CD4-positive, alpha-beta memory T cell (primary cell): ENCODE results near the gene CCDC13. TPM values are rescaled to one million over a fixed set of nuclear protein-coding genes. Genes with fewer than 3 reads are reported as not detected.
"Not testable (repeated sequence)": the region's sequence is repeated elsewhere in the genome, so short reads cannot be mapped to it uniquely, and the experiment has no call there.

Experiments
- CTCF ChIA-PET: fragments of 350-600 bp; sonication (Branson Sonifier 250); formaldehyde crosslinking; loops from one replicate; lab custom pipeline; 2021; ENCODE audit warnings: inconsistent platforms; ENCODE audit not compliant: partially characterized antibody; lab: Charles Lee
- POLR2A ChIA-PET: fragments of 350-600 bp; sonication (Branson Sonifier 250); formaldehyde crosslinking; loops from one replicate; lab custom pipeline; 2021; ENCODE audit not compliant: partially characterized antibody; lab: Charles Lee
- DNase-seq, 5 donors: peaks; one replicate each; pipeline versions ENCODE4 v3.0.0 to v3.0.0-alpha.2; 2020 to 2022; ENCODE audit warnings: mixed read lengths in 1 of 5
- H3K27ac ChIP-seq: one replicate; pipeline ENCODE4 v1.7.0; 2013; ENCODE audit warnings: low read depth, low read length
- H3K27me3 ChIP-seq: 2 replicates; pipeline ENCODE4 v1.7.0; 2013; ENCODE audit warnings: mild to moderate bottlenecking, low read length, moderate library complexity; ENCODE audit not compliant: insufficient read depth
- H3K36me3 ChIP-seq: 2 replicates; pipeline ENCODE4 v1.7.0; 2013; ENCODE audit warnings: mild to moderate bottlenecking, low read length, moderate library complexity; ENCODE audit not compliant: insufficient read depth
- H3K4me1 ChIP-seq: 2 replicates; pipeline ENCODE4 v1.7.0; 2013; ENCODE audit warnings: mild to moderate bottlenecking, low read length, moderate library complexity; ENCODE audit not compliant: insufficient read depth
- H3K4me3 ChIP-seq, 2 donors: one replicate each; pipeline ENCODE4 v1.7.0; 2013; ENCODE audit warnings: low read length in 2 of 2, mild to moderate bottlenecking in 1 of 2
- H3K9me3 ChIP-seq, 2 donors: one replicate each; pipeline ENCODE4 v1.7.0; 2013; ENCODE audit warnings: low read length in 2 of 2, control low read depth in 1 of 2; ENCODE audit not compliant: control insufficient read depth in 1 of 2
- H3K27ac Mint-ChIP-seq, 7 donors: one replicate each; pipeline ENCODE4 v1.8.0; 2020 to 2021; ENCODE audit warnings: mixed read lengths in 7 of 7, mild to moderate bottlenecking in 6 of 7, inconsistent platforms in 3 of 7, moderate library complexity in 3 of 7
- H3K27me3 Mint-ChIP-seq, 2 donors: one replicate each; pipeline ENCODE4 v1.8.0; 2020 to 2021; ENCODE audit warnings: mixed read lengths in 2 of 2
- H3K36me3 Mint-ChIP-seq, 2 donors: one replicate each; pipeline ENCODE4 v1.8.0; 2020 to 2021; ENCODE audit warnings: mixed read lengths in 2 of 2, inconsistent platforms in 1 of 2, mild to moderate bottlenecking in 1 of 2
- H3K4me1 Mint-ChIP-seq, 4 donors: one replicate each; pipeline ENCODE4 v1.8.0; 2020 to 2021; ENCODE audit warnings: mixed read lengths in 4 of 4, mild to moderate bottlenecking in 1 of 4
- H3K4me3 Mint-ChIP-seq, 8 donors: one replicate each; pipeline ENCODE4 v1.8.0; 2020 to 2021; ENCODE audit warnings: mixed read lengths in 8 of 8, mild to moderate bottlenecking in 7 of 8, moderate library complexity in 6 of 8, inconsistent platforms in 3 of 8
- H3K9me3 Mint-ChIP-seq, 8 donors: one replicate each; pipeline ENCODE4 v1.8.0; 2020 to 2021; ENCODE audit warnings: mixed read lengths in 8 of 8, mild to moderate bottlenecking in 5 of 8, inconsistent platforms in 3 of 8, moderate library complexity in 1 of 8
- intact Hi-C: fragments of 100-400 bp; cut with micrococcal nuclease; formaldehyde crosslinking; loops from one replicate; pipeline ENCODE4 v1.15.1; 2023
- polyA plus RNA-seq, 2 donors: library from polyadenylated mRNA; unstranded; fragments of 300-500 nt; fragmentation: Illumina TruSeq; gene quantifications; one replicate each; pipeline ENCODE4 v1.2.3, GENCODE V29; 2021
- total RNA-seq, 2 experiments: library from RNA; stranded (reverse); gene quantifications; one replicate each; pipeline ENCODE4 v1.2.3, GENCODE V29; 2021

The CCDC13 gene
- total and polyA plus RNA-seq, 4 experiments from 2014 or later: 0.15 to 0.96 (median 0.49) TPM

- H3K27me3 Mint-ChIP-seq, POLR2A ChIA-PET: not testable (repeated sequence)
Observed at GRCh38 chr3:42811118-42811883, 38.2 kb upstream of the CCDC13 start.

DNA sequence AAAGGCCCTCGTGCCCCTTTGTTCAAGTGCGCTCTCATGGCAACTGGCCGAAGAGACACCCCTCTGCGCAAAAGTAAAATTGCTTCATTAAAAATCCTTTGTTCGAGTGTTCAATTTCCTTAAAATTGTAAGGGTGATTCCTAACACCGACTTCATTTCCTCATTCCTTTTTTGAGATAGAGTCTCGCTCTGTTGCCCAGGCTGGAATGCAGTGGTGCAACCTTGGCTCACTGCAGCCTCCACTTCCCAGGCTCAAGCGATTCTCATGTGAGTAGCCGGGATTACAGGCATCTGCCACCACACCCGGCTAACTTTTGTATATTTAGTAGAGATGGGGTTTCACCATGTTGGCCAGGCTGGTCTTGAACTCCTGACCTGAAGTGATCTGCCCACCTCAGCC lies 37.7 kb upstream of the CCDC13 start:
- H3K36me3 Mint-ChIP-seq, H3K27ac ChIP-seq, H3K4me1 Mint-ChIP-seq, intact Hi-C loops, H3K4me3 Mint-ChIP-seq, H3K9me3 ChIP-seq, H3K4me1 ChIP-seq, H3K4me3 ChIP-seq, H3K36me3 ChIP-seq, H3K9me3 Mint-ChIP-seq, H3K27ac Mint-ChIP-seq, H3K27me3 ChIP-seq, H3K27me3 Mint-ChIP-seq, POLR2A ChIA-PET, CTCF ChIA-PET, DNase-seq: not testable (repeated sequence)

More at GRCh38 chr3:42811118-42811883, 38.2 kb upstream of the CCDC13 start:
- H3K4me1 Mint-ChIP-seq, H3K4me1 ChIP-seq, H3K9me3 ChIP-seq, intact Hi-C loops, H3K4me3 ChIP-seq, H3K27me3 ChIP-seq, CTCF ChIA-PET, H3K9me3 Mint-ChIP-seq, H3K27ac ChIP-seq, H3K36me3 Mint-ChIP-seq, H3K36me3 ChIP-seq, DNase-seq, H3K4me3 Mint-ChIP-seq, H3K27ac Mint-ChIP-seq: not testable (repeated sequence)

DNA sequence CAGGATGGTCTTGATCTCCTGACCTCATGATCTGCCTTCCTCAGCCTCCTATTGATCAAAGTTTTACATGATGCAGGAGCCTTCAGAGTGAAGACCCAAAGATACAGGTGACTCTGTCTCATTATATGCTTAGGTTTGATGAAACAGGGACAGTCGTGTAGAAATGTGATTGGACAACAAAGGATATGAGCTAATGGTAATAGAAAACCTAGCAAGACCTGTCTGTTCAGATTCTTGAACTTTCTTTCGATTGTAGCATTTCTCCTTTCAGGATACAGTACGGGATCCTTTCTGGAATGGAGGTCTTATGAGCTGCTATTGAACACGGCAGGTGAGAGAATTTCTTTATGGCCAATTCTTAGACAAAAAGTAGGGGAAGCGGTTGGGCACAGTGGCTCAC lies 36.1 kb upstream of the CCDC13 start, which contains the start of gene ACKR2:
TSS of gene ACKR2 (plus strand) at position 244 of the 400 bp plus-strand sequence. CDS start 55,058 bp downstream, outside the sequence.
- POLR2A ChIA-PET: no interaction called here
- Histone ChIP-seq H3K36me3 (no peaks in the 10 kb centered on the region), H3K27ac (no peak within 1 kb of the TSS), H3K27me3 (no peaks in the 10 kb centered on the region), H3K4me3 (no peak within 1 kb of the TSS), H3K9me3 (no peaks in the 10 kb centered on the region), H3K4me1 (peaks cover 6% of the 10 kb centered on the region)
- DNase-seq: no peak
- H3K27ac Mint-ChIP-seq: peak within 1 kb of the TSS in 1 of 7 donors; percentile 1
- H3K4me1 Mint-ChIP-seq: peaks cover under 1 to 17% (median 5%) of the 10 kb centered on the region in 4 donors
- H3K4me3 Mint-ChIP-seq: no peak within 1 kb of the TSS
- H3K27me3 Mint-ChIP-seq: peaks cover 6 to 8% of the 10 kb centered on the region in 2 donors
- no peaks in the 10 kb centered on the region for H3K9me3 Mint-ChIP-seq
- CTCF ChIA-PET: interaction anchor here (0.7 kb wide), 1 partner anchor 29 kb away, joined by 3 read pairs; no protein-coding TSS in a partner anchor
- peaks cover 0 to 2% of the 10 kb centered on the region in 2 donors for H3K36me3 Mint-ChIP-seq
- intact Hi-C loops: no loop called here

DNA sequence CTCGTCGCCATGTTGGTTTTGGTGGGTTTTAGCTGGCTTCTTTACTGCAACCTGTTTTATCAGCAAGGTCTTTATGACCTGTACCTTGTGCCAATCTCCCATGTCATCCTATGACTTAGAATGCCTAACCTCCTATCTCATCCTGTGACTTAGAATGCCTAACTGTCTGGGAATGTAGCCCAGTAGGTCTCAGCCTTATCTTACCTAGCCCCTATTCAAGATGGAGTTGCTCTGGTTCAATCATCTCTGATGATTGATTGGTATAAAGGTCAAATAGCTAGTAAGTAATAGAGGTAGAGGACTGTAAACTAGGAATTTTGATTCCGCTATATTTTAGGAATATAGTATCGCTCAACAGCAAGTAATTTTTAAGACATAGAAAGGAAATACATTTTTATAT lies 34.9 kb upstream of the CCDC13 start:
- no peak for DNase-seq
- H3K27me3 Mint-ChIP-seq: peaks cover 6 to 8% of the 10 kb centered on the region in 2 donors
- no peak overlapping the region for H3K4me3 Mint-ChIP-seq
- no peaks in the 10 kb centered on the region for H3K9me3 Mint-ChIP-seq
- H3K4me3 ChIP-seq: no peak overlapping the region
- peaks cover 14% of the 10 kb centered on the region for H3K4me1 ChIP-seq
- no peaks in the 10 kb centered on the region for H3K9me3 ChIP-seq
- no peaks in the 10 kb centered on the region for H3K27me3 ChIP-seq
- H3K4me1 Mint-ChIP-seq: peaks cover 11 to 30% (median 13%) of the 10 kb centered on the region in 4 donors
- POLR2A ChIA-PET: no interaction called here
- no peaks in the 10 kb centered on the region for H3K36me3 ChIP-seq
- intact Hi-C loops: no loop called here
- H3K36me3 Mint-ChIP-seq: peaks cover 0 to 7% of the 10 kb centered on the region in 2 donors
- no peak overlapping the region for H3K27ac ChIP-seq
- CTCF ChIA-PET: no interaction called here
- no peak overlapping the region for H3K27ac Mint-ChIP-seq

- Mint-ChIP-seq H3K4me1 (peaks cover 21 to 55% (median 30%) of the 10 kb centered on the region in 4 donors), H3K27ac (peak overlapping the region in 6 of 7 donors; percentile 21 to 96 (median 92)), H3K27me3 (peaks cover 6 to 8% of the 10 kb centered on the region in 2 donors), H3K9me3 (no peaks in the 10 kb centered on the region), H3K4me3 (peak overlapping the region; percentile 94 to 98 (median 96)), H3K36me3 (peaks cover 0 to 10% of the 10 kb centered on the region in 2 donors)
- POLR2A ChIA-PET: interaction anchor here (0.6 kb wide), 1 partner anchor 139 kb away, joined by 3 read pairs; no protein-coding TSS in a partner anchor
- CTCF ChIA-PET: interaction anchor here (0.8 to 4.8 kb wide), 3 partner anchors 25 to 76 kb away, joined by 3 to 15 read pairs (median 3); no protein-coding TSS in a partner anchor
- no peaks in the 10 kb centered on the region for H3K36me3 ChIP-seq
- peak overlapping the region; percentile 81 for H3K27ac ChIP-seq
- intact Hi-C loops: loop anchor here (2.0 kb wide), 1 partner anchor 76 kb away; no protein-coding TSS in a partner anchor
- DNase-seq: peak in 1 of 5 donors; percentile 1
- peaks cover 36% of the 10 kb centered on the region for H3K4me1 ChIP-seq
- peak overlapping the region; percentile 55 to 88 for H3K4me3 ChIP-seq
- no peaks in the 10 kb centered on the region for H3K27me3 ChIP-seq
- H3K9me3 ChIP-seq: no peaks in the 10 kb centered on the region
Observed at GRCh38 chr3:42805141-42805821, 32.2 kb upstream of the CCDC13 start.

DNA sequence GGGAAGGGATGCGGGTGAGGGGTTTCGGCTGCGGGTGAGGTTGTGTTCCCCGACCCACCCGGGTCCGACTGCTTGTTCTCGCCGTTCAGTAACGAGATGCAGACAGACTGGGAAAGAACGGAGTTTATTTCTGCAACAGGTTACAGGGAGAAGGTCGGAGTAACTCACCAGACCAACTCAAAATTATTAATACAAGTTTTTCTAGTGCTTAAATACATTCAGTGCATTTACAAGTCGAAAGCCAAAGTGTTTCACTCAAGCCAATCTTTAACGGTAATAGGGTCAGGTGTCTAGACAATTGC lies 31.7 kb upstream of the CCDC13 start:
- H3K9me3 ChIP-seq: no peaks in the 10 kb centered on the region
- H3K4me1 ChIP-seq: peaks cover 38% of the 10 kb centered on the region
- H3K27ac Mint-ChIP-seq: peak overlapping the region; percentile 91 to 99 (median 96)
- H3K4me1 Mint-ChIP-seq: peaks cover 22 to 57% (median 33%) of the 10 kb centered on the region in 4 donors
- H3K36me3 Mint-ChIP-seq: peaks cover 0 to 11% of the 10 kb centered on the region in 2 donors
- no peaks in the 10 kb centered on the region for H3K9me3 Mint-ChIP-seq
- ChIA-PET CTCF (interaction anchor here (0.8 to 4.8 kb wide), 3 partner anchors 25 to 76 kb away, joined by 3 to 15 read pairs (median 3); no protein-coding TSS in a partner anchor), POLR2A (interaction anchor here (0.6 to 1.2 kb wide), 2 partner anchors 12 to 140 kb away, joined by 3 read pairs; no protein-coding TSS in a partner anchor)
- peaks cover 6 to 7% of the 10 kb centered on the region in 2 donors for H3K27me3 Mint-ChIP-seq
- peak overlapping the region; percentile 55 to 88 for H3K4me3 ChIP-seq
- DNase-seq: peak in 1 of 5 donors; percentile 7
- peak overlapping the region; percentile 81 for H3K27ac ChIP-seq
- H3K27me3 ChIP-seq: no peaks in the 10 kb centered on the region
- no peaks in the 10 kb centered on the region for H3K36me3 ChIP-seq
- intact Hi-C loops: loop anchor here (1.0 to 2.0 kb wide), 4 partner anchors 27 to 222 kb away; partner anchors contain the start of gene CCDC13
- peak overlapping the region; percentile 94 to 98 (median 96) for H3K4me3 Mint-ChIP-seq
